Lung (tissue), 12 donors: Measurements from ENCODE around the gene ZXDC. TPM values are rescaled to one million over a fixed set of nuclear protein-coding genes. Genes with fewer than 3 reads are reported as not detected.

Experiments
- ATAC-seq: fragments of 200-7000 bp; cut with Tn5 transposase; one replicate; pipeline ENCODE4 v1.9.1; 2020; ENCODE audit warnings: moderate number of reproducible peaks; ENCODE audit not compliant: insufficient read depth, low FRiP score
- DNase-seq, 3 donors: peaks; one replicate each; pipeline ENCODE4 v3.0.0-alpha.2; 2013 to 2017
- H3K27ac ChIP-seq, 2 donors: one replicate each; pipeline ENCODE4 v1.5.1; 2013; ENCODE audit warnings: mild to moderate bottlenecking in 2 of 2, moderate library complexity in 2 of 2, control low read depth in 1 of 2, inconsistent platforms in 1 of 2, low read depth in 1 of 2, low read length in 1 of 2
- H3K27me3 ChIP-seq, 3 donors: one replicate each; pipeline ENCODE4 v1.5.1; 2013; ENCODE audit warnings: low read length in 2 of 3; ENCODE audit not compliant: control insufficient read depth in 3 of 3, insufficient read depth in 3 of 3
- H3K36me3 ChIP-seq, 4 donors: one replicate each; pipeline ENCODE4 v1.5.1; 2013; ENCODE audit warnings: low read length in 4 of 4, mild to moderate bottlenecking in 1 of 4, moderate library complexity in 1 of 4; ENCODE audit not compliant: control insufficient read depth in 4 of 4, insufficient read depth in 4 of 4
- H3K4me1 ChIP-seq, 5 donors: one replicate each; pipeline ENCODE4 v1.5.1; 2013; ENCODE audit warnings: low read length in 5 of 5, mild to moderate bottlenecking in 2 of 5, moderate library complexity in 1 of 5; ENCODE audit not compliant: control insufficient read depth in 5 of 5, insufficient read depth in 5 of 5
- H3K4me3 ChIP-seq: one replicate; pipeline ENCODE4 v1.5.1; 2013; ENCODE audit warnings: mild to moderate bottlenecking, control low read depth, moderate library complexity
- H3K9ac ChIP-seq, 2 donors: one replicate each; pipeline ENCODE4 v1.5.1; 2013; ENCODE audit warnings: low read length in 2 of 2, control low read depth in 1 of 2; ENCODE audit not compliant: insufficient read depth in 1 of 2
- H3K9me3 ChIP-seq, 4 donors: one replicate each; pipeline ENCODE4 v1.5.1; 2013; ENCODE audit warnings: low read length in 3 of 4, mild to moderate bottlenecking in 1 of 4, moderate library complexity in 1 of 4; ENCODE audit not compliant: control insufficient read depth in 4 of 4, insufficient read depth in 3 of 4
- WGBS, 2 donors: extraction: QIAGEN DNeasy Blood & Tissue Kit; methylation state at CpG; one replicate each; pipeline ENCODE4 v1.1.7; 2013; 5-methylcytosine and 5-hydroxymethylcytosine counted together
- polyA plus RNA-seq, 2 donors: library from polyadenylated mRNA; stranded (reverse); fragments of 200-250 nt; gene quantifications; one replicate each; pipeline ENCODE4 v1.2.1, GENCODE V29; 2013
- total RNA-seq, 2 donors: library from RNA; depleted of rRNA in 1 of 2; stranded (reverse); fragments of >200 nt in 1 of 2; gene quantifications; one replicate each; pipeline ENCODE4 v1.2.1, GENCODE V29; 2014 to 2021
- TF ChIP-seq, protein P1 (sequence below): IDR thresholded peaks from 2 replicates; pipeline ENCODE4 v1.5.1; 2012; ENCODE audit warnings: mild to moderate bottlenecking; ENCODE audit errors: control extremely low read depth, extremely low read depth
- donor health status: control.
- donor health status: control.
- donor health status: Bipolar disorder and iron deficiency.
- donor health status: healthy.
- donor health status: DM: yes; HTN: yes; CAD: no.

ZXDC gene
- total and polyA plus RNA-seq, 4 donors = 12.9 to 49.5 (median 29.8) TPM

DNA sequence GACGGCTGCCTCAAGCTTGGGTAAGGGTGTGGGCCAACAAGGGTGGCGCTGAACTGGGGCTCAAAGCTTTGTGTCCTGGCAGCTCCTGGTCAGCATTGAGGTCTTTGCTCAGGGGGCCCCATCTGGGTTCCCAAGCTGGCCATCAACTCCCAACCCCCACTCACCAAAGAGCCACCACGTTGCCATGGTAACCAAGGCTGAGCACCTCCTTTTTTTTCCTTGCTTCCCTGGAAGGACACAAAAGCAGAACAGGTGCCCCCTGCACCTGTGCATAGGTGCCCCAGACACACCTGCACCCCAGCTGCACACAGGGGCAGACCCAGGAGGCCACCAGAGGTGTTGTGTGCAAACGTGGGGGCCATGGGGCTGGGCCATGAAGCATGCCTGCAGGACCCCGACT, 25.4 kb upstream of the ZXDC start:
- H3K27me3 ChIP-seq = peaks cover 0 to 2% (median 0%) of the 10 kb centered on the region in 3 donors

DNA sequence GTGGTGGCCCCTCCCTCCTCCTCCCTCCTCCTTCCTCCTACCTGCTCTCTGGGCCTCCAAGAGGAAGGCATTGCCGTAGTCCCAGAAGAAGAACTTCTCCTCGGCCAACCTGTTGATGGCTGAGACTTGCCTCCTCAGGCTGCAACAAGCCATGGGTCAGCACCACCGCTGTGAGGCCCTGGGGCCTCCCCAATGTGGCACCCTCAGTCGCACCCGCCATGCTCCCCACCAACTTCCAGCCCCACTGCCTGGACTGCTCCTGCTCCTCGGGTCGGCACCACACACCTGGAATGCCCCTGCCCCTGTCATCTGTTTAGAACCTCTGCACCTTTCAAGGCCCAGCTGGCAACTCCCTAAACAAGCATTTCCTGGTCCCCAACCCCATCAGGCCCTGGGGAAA, 24.3 kb upstream of the ZXDC start:
- WGBS, 2 donors = 87 to 88% methylated on average over 7 of the region's 7 CpGs
- H3K27ac ChIP-seq = no peak overlapping the region
- no peak for ATAC-seq
- peaks cover 0 to 2% (median 0%) of the 10 kb centered on the region in 3 donors for H3K27me3 ChIP-seq
- no peaks in the 10 kb centered on the region for H3K4me1 ChIP-seq
- TF ChIP-seq, protein P1, sequence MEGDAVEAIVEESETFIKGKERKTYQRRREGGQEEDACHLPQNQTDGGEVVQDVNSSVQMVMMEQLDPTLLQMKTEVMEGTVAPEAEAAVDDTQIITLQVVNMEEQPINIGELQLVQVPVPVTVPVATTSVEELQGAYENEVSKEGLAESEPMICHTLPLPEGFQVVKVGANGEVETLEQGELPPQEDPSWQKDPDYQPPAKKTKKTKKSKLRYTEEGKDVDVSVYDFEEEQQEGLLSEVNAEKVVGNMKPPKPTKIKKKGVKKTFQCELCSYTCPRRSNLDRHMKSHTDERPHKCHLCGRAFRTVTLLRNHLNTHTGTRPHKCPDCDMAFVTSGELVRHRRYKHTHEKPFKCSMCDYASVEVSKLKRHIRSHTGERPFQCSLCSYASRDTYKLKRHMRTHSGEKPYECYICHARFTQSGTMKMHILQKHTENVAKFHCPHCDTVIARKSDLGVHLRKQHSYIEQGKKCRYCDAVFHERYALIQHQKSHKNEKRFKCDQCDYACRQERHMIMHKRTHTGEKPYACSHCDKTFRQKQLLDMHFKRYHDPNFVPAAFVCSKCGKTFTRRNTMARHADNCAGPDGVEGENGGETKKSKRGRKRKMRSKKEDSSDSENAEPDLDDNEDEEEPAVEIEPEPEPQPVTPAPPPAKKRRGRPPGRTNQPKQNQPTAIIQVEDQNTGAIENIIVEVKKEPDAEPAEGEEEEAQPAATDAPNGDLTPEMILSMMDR = no peak
- H3K36me3 ChIP-seq = no peaks in the 10 kb centered on the region
- H3K4me3 ChIP-seq = no peak overlapping the region
- H3K9ac ChIP-seq = no peak overlapping the region
- peaks cover 0 to 2% (median 0%) of the 10 kb centered on the region in 4 donors for H3K9me3 ChIP-seq
- DNase-seq = no peak

More for the DNA sequence above, 25.4 kb upstream of the ZXDC start:
- WGBS, 2 donors = 76 to 85% methylated on average over 5 of the region's 5 CpGs
- no peak for ATAC-seq
- Histone ChIP-seq H3K4me3 (no peak overlapping the region), H3K9ac (no peak overlapping the region), H3K4me1 (no peaks in the 10 kb centered on the region), H3K36me3 (no peaks in the 10 kb centered on the region), H3K9me3 (peaks cover 0 to 2% (median 0%) of the 10 kb centered on the region in 4 donors), H3K27ac (no peak overlapping the region)
- no peak for DNase-seq
- TF ChIP-seq, protein P1 = no peak

DNA sequence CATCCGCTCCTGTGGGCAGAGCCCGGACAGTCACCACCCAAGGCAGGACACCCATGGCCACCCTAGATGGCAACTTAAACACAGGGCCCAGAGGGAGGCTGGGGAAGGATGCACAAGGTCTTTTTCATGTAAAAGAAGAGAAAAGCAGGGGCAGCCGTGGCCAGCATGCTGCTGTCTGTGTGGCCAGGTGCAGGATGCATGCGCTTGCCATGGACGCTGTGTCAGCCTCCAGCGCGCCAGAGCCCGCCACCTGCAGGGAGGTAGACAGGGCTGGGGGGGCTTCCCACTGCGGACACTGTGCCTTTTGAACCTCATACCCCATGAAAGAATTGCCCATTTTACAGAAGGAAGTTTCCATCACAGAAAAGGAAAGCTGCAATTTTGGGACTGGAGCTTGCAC, 23.7 kb upstream of the ZXDC start:
- Histone ChIP-seq H3K27ac (no peak overlapping the region), H3K9me3 (peaks cover 0 to 2% (median 0%) of the 10 kb centered on the region in 4 donors), H3K4me1 (no peaks in the 10 kb centered on the region), H3K36me3 (no peaks in the 10 kb centered on the region), H3K4me3 (no peak overlapping the region), H3K9ac (no peak overlapping the region), H3K27me3 (peaks cover 0 to 2% (median 0%) of the 10 kb centered on the region in 3 donors)
- 95 to 97% methylated on average over 9 of the region's 9 CpGs for whole genome bisulfite sequencing, 2 donors
- DNase-seq (no peak), ATAC-seq (no peak)
- TF ChIP-seq, protein P1 = no peak

DNA sequence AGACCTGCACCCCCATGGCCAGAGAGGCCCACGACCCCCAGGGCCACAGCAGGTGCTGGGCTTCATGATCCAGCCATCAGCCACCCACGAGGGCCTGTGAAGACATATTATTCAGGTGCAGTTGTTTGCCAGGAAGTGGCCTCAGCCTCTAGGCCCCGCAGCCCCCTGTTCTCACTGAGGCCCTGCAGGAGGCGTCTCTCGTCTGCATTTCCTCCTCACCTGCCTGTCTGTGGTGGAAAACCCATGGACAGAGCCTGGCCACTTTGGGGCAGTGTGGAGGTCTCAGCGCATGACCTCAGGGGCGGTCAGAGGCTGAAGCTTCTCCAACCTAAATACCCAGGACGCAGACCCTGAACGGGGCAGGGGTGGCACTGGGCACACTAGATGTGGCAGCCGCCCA, 23.2 kb upstream of the ZXDC start:
- WGBS, 2 donors = 70 to 71% methylated on average over 10 of the region's 10 CpGs
- no peak for DNase-seq

More for the DNA sequence above, 23.2 kb upstream of the ZXDC start:
- H3K9me3 ChIP-seq = peaks cover 0 to 2% (median 0%) of the 10 kb centered on the region in 4 donors
- peaks cover 0 to 2% (median 0%) of the 10 kb centered on the region in 3 donors for H3K27me3 ChIP-seq
- TF ChIP-seq, protein P1 = no peak
- H3K27ac ChIP-seq = no peak overlapping the region
- no peaks in the 10 kb centered on the region for H3K36me3 ChIP-seq
- H3K9ac ChIP-seq = no peak overlapping the region
- no peak overlapping the region for H3K4me3 ChIP-seq
- no peaks in the 10 kb centered on the region for H3K4me1 ChIP-seq
- no peak for ATAC-seq
